Liver (tissue), 9 donors: ENCODE measurements around the gene PXYLP1. TPM values are rescaled to one million over a fixed set of nuclear protein-coding genes. Genes with fewer than 3 reads are reported as not detected.

Experiments
- DNase-seq: peaks from one replicate; pipeline ENCODE4 v3.0.0-alpha.2; 2017; ENCODE audit warnings: low spot score
- H3K27ac ChIP-seq, 2 donors: one replicate each; pipeline ENCODE4 v1.7.0; 2013; ENCODE audit warnings: inconsistent platforms in 2 of 2, low read length in 2 of 2, control low read depth in 1 of 2, low read depth in 1 of 2, mild to moderate bottlenecking in 1 of 2
- H3K27me3 ChIP-seq, 4 donors: one replicate each; pipeline versions ENCODE4 v1.6.1 to v1.7.0; 2013; ENCODE audit warnings: low read length in 3 of 4, inconsistent platforms in 1 of 4, mild to moderate bottlenecking in 1 of 4, moderate library complexity in 1 of 4; ENCODE audit not compliant: control insufficient read depth in 4 of 4, insufficient read depth in 4 of 4
- H3K36me3 ChIP-seq, 4 donors: one replicate each; pipeline versions ENCODE4 v1.6.1 to v1.7.0; 2013; ENCODE audit warnings: low read length in 3 of 4, mild to moderate bottlenecking in 3 of 4, low read depth in 1 of 4, moderate library complexity in 1 of 4; ENCODE audit not compliant: control insufficient read depth in 4 of 4, insufficient read depth in 3 of 4
- H3K4me1 ChIP-seq, 4 donors: one replicate each; pipeline versions ENCODE4 v1.6.1 to v1.7.0; 2013; ENCODE audit warnings: low read length in 3 of 4, mild to moderate bottlenecking in 3 of 4, moderate library complexity in 1 of 4; ENCODE audit not compliant: control insufficient read depth in 4 of 4, insufficient read depth in 4 of 4
- H3K4me3 ChIP-seq, 3 donors: one replicate each; pipeline versions ENCODE4 v1.6.1 to v1.7.0; 2013; ENCODE audit warnings: low read length in 3 of 3, control low read depth in 1 of 3, low read depth in 1 of 3, mild to moderate bottlenecking in 1 of 3
- H3K9ac ChIP-seq, 2 donors: one replicate each; pipeline ENCODE4 v1.7.0; 2013; ENCODE audit warnings: low read length in 2 of 2, mild to moderate bottlenecking in 2 of 2, moderate library complexity in 2 of 2, control low read depth in 1 of 2, low read depth in 1 of 2
- H3K9me3 ChIP-seq, 4 donors: one replicate each; pipeline versions ENCODE4 v1.6.1 to v1.7.0; 2013; ENCODE audit warnings: low read length in 3 of 4; ENCODE audit not compliant: control insufficient read depth in 4 of 4
- EGR1 ChIP-seq, 2 donors: IDR thresholded peaks; 2 replicates each; pipeline ENCODE4 v1.6.1; 2016 to 2018; ENCODE audit warnings: antibody characterized with exemption in 2 of 2, low read depth in 2 of 2
- FOXA1 ChIP-seq: IDR thresholded peaks from 2 replicates; pipeline ENCODE4 v1.6.1; 2016; ENCODE audit warnings: antibody characterized with exemption
- FOXA2 ChIP-seq: IDR thresholded peaks from 2 replicates; pipeline ENCODE4 v1.6.1; 2016; ENCODE audit warnings: antibody characterized with exemption
- GABPA ChIP-seq, 2 donors: IDR thresholded peaks in 1 of 2; conservative IDR thresholded peaks in 1 of 2; 2 replicates each; pipeline ENCODE4 v1.6.1; 2016; ENCODE audit warnings: antibody characterized with exemption in 2 of 2, mild to moderate bottlenecking in 1 of 2, moderate library complexity in 1 of 2
- HNF4A ChIP-seq, 2 donors: conservative IDR thresholded peaks; 2 replicates each; pipeline ENCODE4 v1.6.1; 2016; ENCODE audit warnings: antibody characterized with exemption in 2 of 2, mild to moderate bottlenecking in 2 of 2
- HNF4G ChIP-seq: IDR thresholded peaks from 2 replicates; pipeline ENCODE4 v1.6.1; 2016; ENCODE audit warnings: antibody characterized with exemption
- JUND ChIP-seq, 2 donors: IDR thresholded peaks; 2 replicates each; pipeline ENCODE4 v1.6.1; 2016; ENCODE audit warnings: antibody characterized with exemption in 2 of 2
- NR2F2 ChIP-seq: IDR thresholded peaks from 2 replicates; pipeline ENCODE4 v1.6.1; 2016; ENCODE audit warnings: antibody characterized with exemption
- RAD21 ChIP-seq, 2 donors: IDR thresholded peaks; 2 replicates each; pipeline ENCODE4 v1.6.1; 2016; ENCODE audit warnings: antibody characterized with exemption in 2 of 2, mild to moderate bottlenecking in 2 of 2
- RXRA ChIP-seq, 2 donors: IDR thresholded peaks; 2 replicates each; pipeline ENCODE4 v1.6.1; 2017 to 2018; ENCODE audit warnings: antibody characterized with exemption in 2 of 2, mild to moderate bottlenecking in 1 of 2
- SP1 ChIP-seq: IDR thresholded peaks from 2 replicates; pipeline ENCODE4 v1.6.1; 2018; ENCODE audit warnings: antibody characterized with exemption, mild to moderate bottlenecking
- TAF1 ChIP-seq: conservative IDR thresholded peaks from 2 replicates; pipeline ENCODE4 v1.6.1; 2016; ENCODE audit warnings: antibody characterized with exemption, mild to moderate bottlenecking
- YY1 ChIP-seq: IDR thresholded peaks from 2 replicates; pipeline ENCODE4 v1.6.1; 2016; ENCODE audit warnings: antibody characterized with exemption, mild to moderate bottlenecking
- WGBS: extraction: QIAGEN DNeasy Blood & Tissue Kit; methylation state at CpG from one replicate; pipeline ENCODE4 v1.1.7; 2013; 5-methylcytosine and 5-hydroxymethylcytosine counted together
- polyA plus RNA-seq, 2 donors: library from polyadenylated mRNA; stranded (reverse) in 1 of 2; unstranded in 1 of 2; fragments of 200-250 nt in 1 of 2; fragments of >200 nt in 1 of 2; fragmentation: Nextera tagmentation in 1 of 2; extraction: Ambion mirVana in 1 of 2; gene quantifications; one replicate each; pipeline versions ENCODE4 v1.2.1 to v1.2.3, GENCODE V29; 2013 to 2015
- total RNA-seq, 2 donors: library from RNA; depleted of rRNA; stranded (reverse); fragments of >200 nt; gene quantifications; one replicate each; pipeline ENCODE4 v1.2.3, GENCODE V29; 2014
- TF ChIP-seq, protein P1 (sequence below): IDR thresholded peaks from 2 replicates; pipeline ENCODE4 v1.6.1; 2016; ENCODE audit warnings: antibody characterized with exemption
- TF ChIP-seq, protein P2 (sequence below): IDR thresholded peaks from 2 replicates; pipeline ENCODE4 v1.6.1; 2016; ENCODE audit warnings: antibody characterized with exemption
- TF ChIP-seq, protein P3 (sequence below): IDR thresholded peaks from 2 replicates; pipeline ENCODE4 v1.6.1; 2016; ENCODE audit warnings: antibody characterized with exemption, mild to moderate bottlenecking
- TF ChIP-seq, protein P4 (sequence below): fragments of 150-350 bp; IDR thresholded peaks from 2 replicates; pipeline ENCODE4 v1.5.1; 2017; ENCODE audit warnings: improper control_type of control experiment, low read depth, low read length; ENCODE audit not compliant: missing input control
- TF ChIP-seq, protein P5 (sequence below): IDR thresholded peaks from 2 replicates; pipeline ENCODE4 v1.6.1; 2016; ENCODE audit warnings: antibody characterized with exemption
- donor health status: healthy.
- donor health status: healthy.
- donor health status: healthy.
- donor health status: healthy.
- donor health status: healthy.

The PXYLP1 gene
- total and polyA plus RNA-seq, 4 donors = 1.1 to 5.3 (median 3.1) TPM

DNA sequence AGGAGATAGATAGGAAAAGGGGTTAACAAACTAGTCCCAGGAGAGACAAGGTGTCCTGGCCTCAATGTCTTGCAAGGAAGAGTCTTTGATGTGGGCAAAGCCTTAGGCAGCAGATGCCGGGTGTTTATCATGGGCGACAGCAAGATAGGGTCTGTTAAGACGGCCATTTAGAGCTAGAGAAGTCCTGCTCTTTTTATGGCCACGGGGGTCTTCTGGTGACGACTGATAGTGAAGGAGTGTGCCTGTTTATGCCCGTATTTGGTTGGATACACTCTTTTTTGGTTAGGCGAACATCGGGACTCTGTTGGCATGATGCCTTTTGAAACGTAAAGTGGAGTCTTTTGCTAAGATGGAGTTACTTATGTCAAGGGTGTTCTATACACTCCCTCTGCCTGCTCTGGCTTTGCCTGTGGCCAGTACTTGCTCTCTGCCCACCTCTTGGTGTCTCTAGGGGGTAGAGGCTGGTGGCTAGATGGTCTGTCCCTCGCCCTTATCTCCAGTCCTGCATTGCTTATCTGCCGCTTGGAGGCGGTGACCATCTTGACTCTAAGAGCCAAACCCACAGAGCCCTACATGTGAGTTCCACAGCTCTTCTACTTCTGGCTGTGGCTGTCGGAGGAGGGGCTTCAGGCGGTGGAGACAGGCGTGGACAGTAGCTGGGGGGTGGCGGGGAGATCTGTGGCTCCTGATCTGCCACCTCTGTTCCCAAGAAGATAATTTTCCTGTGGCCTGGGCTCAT lies 80.9 kb downstream of the PXYLP1 start:
- DNase-seq = peak; percentile 69
- H3K9ac ChIP-seq = peak overlapping the region; percentile 35 to 66
- peak overlapping the region; percentile 66 to 73 (median 71) for H3K4me3 ChIP-seq
- TF ChIP-seq EGR1 (IDR thresholded peaks at IDR 0.05; ENCODE audit: low read depth in 2 of 2) (no peak), HNF4A (conservative IDR thresholded peaks at IDR 0.05) (no peak), FOXA2 (no peak), NR2F2 (no peak), HNF4G (no peak), YY1 (no peak), GABPA (IDR thresholded peaks at IDR 0.05 in 1 of 2, conservative IDR thresholded peaks at IDR 0.05 in 1 of 2) (no peak), JUND (IDR thresholded peaks at IDR 0.05) (no peak), RAD21 (IDR thresholded peaks at IDR 0.05) (no peak), RXRA (IDR thresholded peaks at IDR 0.05) (no peak), SP1 (no peak), TAF1 (no peak), FOXA1 (no peak)
- TF ChIP-seq, protein P1, sequence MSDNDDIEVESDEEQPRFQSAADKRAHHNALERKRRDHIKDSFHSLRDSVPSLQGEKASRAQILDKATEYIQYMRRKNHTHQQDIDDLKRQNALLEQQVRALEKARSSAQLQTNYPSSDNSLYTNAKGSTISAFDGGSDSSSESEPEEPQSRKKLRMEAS = no peak
- TF ChIP-seq, protein P2, sequence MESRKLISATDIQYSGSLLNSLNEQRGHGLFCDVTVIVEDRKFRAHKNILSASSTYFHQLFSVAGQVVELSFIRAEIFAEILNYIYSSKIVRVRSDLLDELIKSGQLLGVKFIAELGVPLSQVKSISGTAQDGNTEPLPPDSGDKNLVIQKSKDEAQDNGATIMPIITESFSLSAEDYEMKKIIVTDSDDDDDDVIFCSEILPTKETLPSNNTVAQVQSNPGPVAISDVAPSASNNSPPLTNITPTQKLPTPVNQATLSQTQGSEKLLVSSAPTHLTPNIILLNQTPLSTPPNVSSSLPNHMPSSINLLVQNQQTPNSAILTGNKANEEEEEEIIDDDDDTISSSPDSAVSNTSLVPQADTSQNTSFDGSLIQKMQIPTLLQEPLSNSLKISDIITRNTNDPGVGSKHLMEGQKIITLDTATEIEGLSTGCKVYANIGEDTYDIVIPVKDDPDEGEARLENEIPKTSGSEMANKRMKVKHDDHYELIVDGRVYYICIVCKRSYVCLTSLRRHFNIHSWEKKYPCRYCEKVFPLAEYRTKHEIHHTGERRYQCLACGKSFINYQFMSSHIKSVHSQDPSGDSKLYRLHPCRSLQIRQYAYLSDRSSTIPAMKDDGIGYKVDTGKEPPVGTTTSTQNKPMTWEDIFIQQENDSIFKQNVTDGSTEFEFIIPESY = no peak
- TF ChIP-seq, protein P3, sequence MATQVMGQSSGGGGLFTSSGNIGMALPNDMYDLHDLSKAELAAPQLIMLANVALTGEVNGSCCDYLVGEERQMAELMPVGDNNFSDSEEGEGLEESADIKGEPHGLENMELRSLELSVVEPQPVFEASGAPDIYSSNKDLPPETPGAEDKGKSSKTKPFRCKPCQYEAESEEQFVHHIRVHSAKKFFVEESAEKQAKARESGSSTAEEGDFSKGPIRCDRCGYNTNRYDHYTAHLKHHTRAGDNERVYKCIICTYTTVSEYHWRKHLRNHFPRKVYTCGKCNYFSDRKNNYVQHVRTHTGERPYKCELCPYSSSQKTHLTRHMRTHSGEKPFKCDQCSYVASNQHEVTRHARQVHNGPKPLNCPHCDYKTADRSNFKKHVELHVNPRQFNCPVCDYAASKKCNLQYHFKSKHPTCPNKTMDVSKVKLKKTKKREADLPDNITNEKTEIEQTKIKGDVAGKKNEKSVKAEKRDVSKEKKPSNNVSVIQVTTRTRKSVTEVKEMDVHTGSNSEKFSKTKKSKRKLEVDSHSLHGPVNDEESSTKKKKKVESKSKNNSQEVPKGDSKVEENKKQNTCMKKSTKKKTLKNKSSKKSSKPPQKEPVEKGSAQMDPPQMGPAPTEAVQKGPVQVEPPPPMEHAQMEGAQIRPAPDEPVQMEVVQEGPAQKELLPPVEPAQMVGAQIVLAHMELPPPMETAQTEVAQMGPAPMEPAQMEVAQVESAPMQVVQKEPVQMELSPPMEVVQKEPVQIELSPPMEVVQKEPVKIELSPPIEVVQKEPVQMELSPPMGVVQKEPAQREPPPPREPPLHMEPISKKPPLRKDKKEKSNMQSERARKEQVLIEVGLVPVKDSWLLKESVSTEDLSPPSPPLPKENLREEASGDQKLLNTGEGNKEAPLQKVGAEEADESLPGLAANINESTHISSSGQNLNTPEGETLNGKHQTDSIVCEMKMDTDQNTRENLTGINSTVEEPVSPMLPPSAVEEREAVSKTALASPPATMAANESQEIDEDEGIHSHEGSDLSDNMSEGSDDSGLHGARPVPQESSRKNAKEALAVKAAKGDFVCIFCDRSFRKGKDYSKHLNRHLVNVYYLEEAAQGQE = no peak
- TF ChIP-seq, protein P4, sequence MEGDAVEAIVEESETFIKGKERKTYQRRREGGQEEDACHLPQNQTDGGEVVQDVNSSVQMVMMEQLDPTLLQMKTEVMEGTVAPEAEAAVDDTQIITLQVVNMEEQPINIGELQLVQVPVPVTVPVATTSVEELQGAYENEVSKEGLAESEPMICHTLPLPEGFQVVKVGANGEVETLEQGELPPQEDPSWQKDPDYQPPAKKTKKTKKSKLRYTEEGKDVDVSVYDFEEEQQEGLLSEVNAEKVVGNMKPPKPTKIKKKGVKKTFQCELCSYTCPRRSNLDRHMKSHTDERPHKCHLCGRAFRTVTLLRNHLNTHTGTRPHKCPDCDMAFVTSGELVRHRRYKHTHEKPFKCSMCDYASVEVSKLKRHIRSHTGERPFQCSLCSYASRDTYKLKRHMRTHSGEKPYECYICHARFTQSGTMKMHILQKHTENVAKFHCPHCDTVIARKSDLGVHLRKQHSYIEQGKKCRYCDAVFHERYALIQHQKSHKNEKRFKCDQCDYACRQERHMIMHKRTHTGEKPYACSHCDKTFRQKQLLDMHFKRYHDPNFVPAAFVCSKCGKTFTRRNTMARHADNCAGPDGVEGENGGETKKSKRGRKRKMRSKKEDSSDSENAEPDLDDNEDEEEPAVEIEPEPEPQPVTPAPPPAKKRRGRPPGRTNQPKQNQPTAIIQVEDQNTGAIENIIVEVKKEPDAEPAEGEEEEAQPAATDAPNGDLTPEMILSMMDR = no peak
- TF ChIP-seq, protein P5, sequence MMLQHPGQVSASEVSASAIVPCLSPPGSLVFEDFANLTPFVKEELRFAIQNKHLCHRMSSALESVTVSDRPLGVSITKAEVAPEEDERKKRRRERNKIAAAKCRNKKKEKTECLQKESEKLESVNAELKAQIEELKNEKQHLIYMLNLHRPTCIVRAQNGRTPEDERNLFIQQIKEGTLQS = no peak
- no peak overlapping the region for H3K27ac ChIP-seq
- H3K9me3 ChIP-seq = no peaks in the 10 kb centered on the region
- peaks cover 6 to 21% (median 15%) of the 10 kb centered on the region in 4 donors for H3K4me1 ChIP-seq
- no peaks in the 10 kb centered on the region for H3K27me3 ChIP-seq
- whole genome bisulfite sequencing = 90% methylated on average over 16 of the region's 16 CpGs
- H3K36me3 ChIP-seq = no peaks in the 10 kb centered on the region
